A549 (cell line): ENCODE measurements around the gene ATXN7L1. TPM values are rescaled to one million over a fixed set of nuclear protein-coding genes. Genes with fewer than 3 reads are reported as not detected.

ENCODE experiments used
- ATAC-seq, 2 experiments: fragments of 200-7000 bp in 1 of 2; fragments of >200 bp in 1 of 2; cut with Nextera tagmentation in 1 of 2; cut with Tn5 transposase in 1 of 2; 3 replicates each; pipeline versions ENCODE4 v1.8.0 to v1.9.1; 2018 to 2020; ENCODE audit warnings: mild to moderate bottlenecking in 1 of 2, moderate library complexity in 1 of 2
- CTCF ChIA-PET: fragments of 300-600 bp; sonication (Branson Sonifier 250); formaldehyde crosslinking; extraction: SDS; loops from one replicate; lab custom pipeline; 2021; ENCODE audit warnings: antibody characterized with exemption, inconsistent platforms; lab: Yijun Ruan, JAX
- POLR2A ChIA-PET: fragments of 350-600 bp; formaldehyde crosslinking; extraction: SDS; loops from one replicate; lab custom pipeline; 2021; ENCODE audit warnings: antibody characterized with exemption, inconsistent platforms; lab: Yijun Ruan, JAX
- DNase-seq, 2 experiments: peaks; one replicate each; pipeline versions ENCODE4 v3.0.0 to v3.0.0-alpha.2; 2011 to 2016; ENCODE audit warnings: low read depth in 1 of 2, low spot score in 1 of 2
- FAIRE-seq: peaks from 2 replicates; lab custom pipeline; 2011; peaks lifted over from hg19 to GRCh38; lab: Jason Lieb, UNC
- H3K27ac ChIP-seq, 2 experiments: fragments of >200 bp; sonication (Bioruptor Twin); formaldehyde crosslinking; 3 replicates each; pipeline ENCODE4 v1.5.1; 2016 to 2017
- H3K4me1 ChIP-seq: fragments of >200 bp; sonication (Bioruptor Twin); formaldehyde crosslinking; 3 replicates; pipeline ENCODE4 v1.6.1; 2016
- H3K4me2 ChIP-seq: fragments of >200 bp; sonication (Bioruptor Twin); formaldehyde crosslinking; 3 replicates; pipeline ENCODE4 v1.6.1; 2016
- H3K4me3 ChIP-seq: fragments of >200 bp; sonication (Bioruptor Twin); formaldehyde crosslinking; 3 replicates; pipeline ENCODE4 v1.5.1; 2016
- H3K9me3 ChIP-seq: fragments of >200 bp; sonication (Bioruptor Twin); formaldehyde crosslinking; 3 replicates; pipeline ENCODE4 v1.6.1; 2016
- CEBPB ChIP-seq, 2 experiments: fragments of >200 bp in 1 of 2; sonication (Bioruptor Twin) in 1 of 2; formaldehyde crosslinking in 1 of 2; IDR thresholded peaks; 2 replicates each; pipeline ENCODE4 v1.6.1; 2012 to 2016
- CHD2 ChIP-seq: fragments of 150-350 bp; IDR thresholded peaks from 2 replicates; pipeline ENCODE4 v1.6.1; 2014; ENCODE audit warnings: low read length; ENCODE audit not compliant: partially characterized antibody
- E2F6 ChIP-seq: IDR thresholded peaks from 2 replicates; pipeline ENCODE4 v1.6.1; 2012; ENCODE audit warnings: low read depth, borderline replicate concordance
- EHF ChIP-seq: fragments of 250-450 bp; sonication (Bioruptor Pico); IDR thresholded peaks from 2 replicates; pipeline ENCODE4 v1.5.0; 2020; ENCODE audit warnings: mild to moderate bottlenecking
- EHMT2 ChIP-seq: fragments of 200-600 bp; sonication (generic); IDR thresholded peaks from 2 replicates; pipeline ENCODE4 v1.6.1; 2016; ENCODE audit warnings: antibody characterized with exemption, low read depth, mild to moderate bottlenecking, moderate library complexity
- ELK1 ChIP-seq: fragments of 150-350 bp; IDR thresholded peaks from 2 replicates; pipeline ENCODE4 v1.6.1; 2014; ENCODE audit warnings: low read depth, mild to moderate bottlenecking, low read length
- ESRRA ChIP-seq: fragments of 150-350 bp; IDR thresholded peaks from 2 replicates; pipeline ENCODE4 v1.6.1; 2014; ENCODE audit warnings: mild to moderate bottlenecking, low read length, borderline replicate concordance
- FOXS1 ChIP-seq: fragments of 250-450 bp; sonication (Bioruptor Pico); IDR thresholded peaks from 2 replicates; pipeline ENCODE4 v1.5.0; 2020; ENCODE audit warnings: mild to moderate bottlenecking, moderate library complexity
- HDAC2 ChIP-seq: fragments of 200-600 bp; sonication (generic); IDR thresholded peaks from 2 replicates; pipeline ENCODE4 v1.6.1; 2016
- HES2 ChIP-seq: fragments of >200 bp; sonication (Bioruptor Twin); formaldehyde crosslinking; IDR thresholded peaks from 2 replicates; pipeline ENCODE4 v1.6.1; 2016
- HOXA7 ChIP-seq: fragments of 250-450 bp; sonication (Bioruptor Pico); IDR thresholded peaks from 2 replicates; pipeline ENCODE4 v1.5.0; 2020; ENCODE audit warnings: mild to moderate bottlenecking, moderate library complexity
- JUN ChIP-seq, 2 experiments: fragments of >200 bp; sonication (Bioruptor Twin); formaldehyde crosslinking; IDR thresholded peaks; 2 replicates in 1 of 2; 3 replicates in 1 of 2; pipeline ENCODE4 v1.6.1; 2016 to 2017
- KDM1A ChIP-seq: fragments of 200-600 bp; sonication (generic); IDR thresholded peaks from 2 replicates; pipeline ENCODE4 v1.6.1; 2016; ENCODE audit warnings: low read depth, mild to moderate bottlenecking
- MAZ ChIP-seq: fragments of 150-350 bp; IDR thresholded peaks from 2 replicates; pipeline ENCODE4 v1.6.1; 2014; ENCODE audit warnings: antibody characterized with exemption, low read depth, low read length, borderline replicate concordance
- MYC ChIP-seq: IDR thresholded peaks from 2 replicates; pipeline ENCODE4 v1.6.1; 2012; ENCODE audit warnings: mild to moderate bottlenecking, inconsistent platforms, low read length, improper control_type of control experiment, borderline replicate concordance
- NFE2L2 ChIP-seq: fragments of 150-350 bp; conservative IDR thresholded peaks from 2 replicates; pipeline ENCODE4 v1.6.1; 2014; ENCODE audit warnings: low read length
- PBX3 ChIP-seq: IDR thresholded peaks from 2 replicates; pipeline ENCODE4 v1.6.1; 2012
- POLR2A ChIP-seq: IDR thresholded peaks from 2 replicates; pipeline ENCODE4 v1.6.1; 2012; ENCODE audit warnings: mild to moderate bottlenecking, low read length
- RAD21 ChIP-seq, 2 experiments: fragments of >200 bp in 1 of 2; sonication (Bioruptor Twin) in 1 of 2; formaldehyde crosslinking in 1 of 2; IDR thresholded peaks in 1 of 2; conservative IDR thresholded peaks in 1 of 2; 2 replicates in 1 of 2; 3 replicates in 1 of 2; pipeline ENCODE4 v1.6.1; 2012 to 2018; ENCODE audit warnings: inconsistent platforms in 1 of 2
- REST ChIP-seq: fragments of 200-600 bp; sonication (generic); IDR thresholded peaks from 2 replicates; pipeline ENCODE4 v1.6.1; 2016; ENCODE audit warnings: antibody characterized with exemption, mild to moderate bottlenecking, moderate library complexity
- SMC3 ChIP-seq: fragments of >200 bp; sonication (Bioruptor Twin); formaldehyde crosslinking; IDR thresholded peaks from 3 replicates; pipeline ENCODE4 v1.6.1; 2018; ENCODE audit warnings: inconsistent platforms
- TFCP2L1 ChIP-seq: fragments of 250-450 bp; sonication (Bioruptor Pico); IDR thresholded peaks from 2 replicates; pipeline ENCODE4 v1.5.0; 2021; ENCODE audit warnings: mild to moderate bottlenecking
- TP53 ChIP-seq: fragments of 250-450 bp; sonication (Bioruptor Pico); IDR thresholded peaks from 2 replicates; pipeline ENCODE4 v1.5.0; 2021; ENCODE audit warnings: mild to moderate bottlenecking, moderate library complexity
- USF2 ChIP-seq: fragments of 450-650 bp; IDR thresholded peaks from 2 replicates; pipeline ENCODE4 v1.6.1; 2014; ENCODE audit warnings: antibody characterized with exemption
- ZFP36 ChIP-seq: fragments of 450-650 bp; IDR thresholded peaks from 2 replicates; pipeline ENCODE4 v1.6.1; 2014; ENCODE audit warnings: borderline replicate concordance; ENCODE audit not compliant: partially characterized antibody
- WGBS: methylation state at CpG from one replicate; pipeline ENCODE4 v1.1.6; 2017; ENCODE audit errors: missing lambda C conversion rate; 5-methylcytosine and 5-hydroxymethylcytosine counted together
- polyA plus RNA-seq, 4 experiments: library from polyadenylated mRNA; depleted of rRNA in 3 of 4; stranded (reverse); fragments of >200 nt; fragmentation: RNase III in 1 of 4; extraction: RNeasy Plus Mini Kit Qiagen cat#74134 plus additional on column Dnase treatment in 1 of 4; gene quantifications; 2 replicates in 3 of 4; 3 replicates in 1 of 4; pipeline ENCODE4 v1.2.3, GENCODE V29; 2011 to 2017

ATXN7L1 gene
- polyA plus RNA-seq, 2 of the 4 experiments (the other 2 are of a cell fraction), result 4.5 to 5.7 TPM

- no peak for TF ChIP-seq MAZ
- no peak for TF ChIP-seq KDM1A
- TF ChIP-seq TP53 (CRISPR knock-in tag), result no peak
- no peak for TF ChIP-seq PBX3
- no peak for TF ChIP-seq NFE2L2
- TF ChIP-seq ESRRA, result no peak
- no peak for TF ChIP-seq SMC3
- ATAC-seq, result no peak
- Histone ChIP-seq H3K4me2 (no peak overlapping the region), H3K4me3 (no peak overlapping the region), H3K27ac (no peak overlapping the region), H3K9me3 (no peaks in the 10 kb centered on the region), H3K4me1 (no peaks in the 10 kb centered on the region)
- no peak for FAIRE-seq
- ChIA-PET POLR2A (no interaction called here), CTCF (interaction anchor here (0.6 to 1.4 kb wide), 5 partner anchors 8 to 135 kb away, joined by 3 to 4 read pairs (median 3); no protein-coding TSS in a partner anchor)
- WGBS, result 100% methylated on average over 1 of the region's 1 CpG
- no peak for DNase-seq
These were observed 20.1 kb upstream of the ATXN7L1 start for GRCh38 chr7:105896407-105896911.

GRCh38 chr7:105894131-105894530 lies 17.7 kb upstream of the ATXN7L1 start:
- ChIA-PET CTCF (interaction anchor here (1.0 to 1.7 kb wide), 3 partner anchors 119 to 259 kb away, joined by 3 to 8 read pairs (median 4); no protein-coding TSS in a partner anchor), POLR2A (no interaction called here)
- WGBS, result 91% methylated on average over 3 of the region's 3 CpGs
- H3K4me3 ChIP-seq, result no peak overlapping the region
- no peak overlapping the region for H3K27ac ChIP-seq
- H3K4me1 ChIP-seq, result no peaks in the 10 kb centered on the region
- no peak for FAIRE-seq
- no peak overlapping the region for H3K4me2 ChIP-seq
- ATAC-seq, result no peak
- no peaks in the 10 kb centered on the region for H3K9me3 ChIP-seq
- TF ChIP-seq ZFP36 (no peak), CHD2 (no peak), REST (no peak), USF2 (no peak), EHMT2 (no peak)
- DNase-seq, result no peak

- DNase-seq, result no peak
- no peak overlapping the region for H3K4me2 ChIP-seq
- no peaks in the 10 kb centered on the region for H3K4me1 ChIP-seq
- H3K4me3 ChIP-seq, result no peak overlapping the region
- H3K9me3 ChIP-seq, result no peaks in the 10 kb centered on the region
- ChIA-PET CTCF (interaction anchor here (1.3 to 2.2 kb wide), 3 partner anchors 10 to 127 kb away, joined by 3 to 12 read pairs (median 4); no protein-coding TSS in a partner anchor), POLR2A (no interaction called here)
- no peak overlapping the region for H3K27ac ChIP-seq
- TF ChIP-seq HOXA7 (no peak), EHF (CRISPR knock-in tag) (no peak), USF2 (no peak), JUN (IDR thresholded peaks at IDR 0.05) (no peak), FOXS1 (CRISPR knock-in tag) (no peak), CHD2 (no peak), TFCP2L1 (CRISPR knock-in tag) (no peak), RAD21 (conservative IDR thresholded peaks at IDR 0.05 in 1 of 2, IDR thresholded peaks at IDR 0.05 in 1 of 2) (no peak), E2F6 (no peak), MYC (no peak), CEBPB (IDR thresholded peaks at IDR 0.05) (no peak), ESRRA (no peak), POLR2A (no peak), HES2 (no peak), TP53 (CRISPR knock-in tag) (no peak), HDAC2 (no peak), ELK1 (no peak)
- WGBS, result 92% methylated on average over 2 of the region's 2 CpGs
- no peak for FAIRE-seq
- no peak for ATAC-seq
These were observed 16.0 kb upstream of the ATXN7L1 start for GRCh38 chr7:105892387-105892786.
